HG02970 (cell line): ENCODE results near the gene ARSA.

Experiments
- ATAC-seq: cut with Tn5 transposase; IDR thresholded peaks from one replicate; pipeline ENCODE4 v1.9.1; 2021; ENCODE audit warnings: mild to moderate bottlenecking, moderate library complexity, moderate number of reproducible peaks; ENCODE audit not compliant: unreplicated experiment, low FRiP score

ARSA gene

GRCh38 chr22:50606165-50606945 is 21.6 kb downstream of the ARSA start:
- no peak for ATAC-seq

- no peak for ATAC-seq
Measured at GRCh38 chr22:50605613-50606074, 22.3 kb downstream of the ARSA start.

GRCh38 chr22:50605002-50605612 is 22.8 kb downstream of the ARSA start:
- no peak for ATAC-seq

- ATAC-seq, result no peak
Measured at GRCh38 chr22:50604256-50605001, 23.5 kb downstream of the ARSA start.

GRCh38 chr22:50603511-50604255 is 24.3 kb downstream of the ARSA start:
- no peak for ATAC-seq

- ATAC-seq, result no peak
Measured at GRCh38 chr22:50602338-50602700, 25.6 kb downstream of the ARSA start.

GRCh38 chr22:50601669-50602337 is 26.1 kb downstream of the ARSA start:
- no peak for ATAC-seq

GRCh38 chr22:50600967-50601668 is 26.8 kb downstream of the ARSA start:
- no peak for ATAC-seq

GRCh38 chr22:50600538-50600937 is 27.4 kb downstream of the ARSA start, which contains the start of gene MAPK8IP2:
TSS of gene MAPK8IP2 (plus strand) at chr22:50600793. CDS start at chr22:50600819, 26 bp downstream.
- no peak for ATAC-seq

- no peak for ATAC-seq
Measured at GRCh38 chr22:50599816-50600455, 28.0 kb downstream of the ARSA start.

GRCh38 chr22:50597097-50597496 is 30.9 kb downstream of the ARSA start:
- ATAC-seq, result no peak

GRCh38 chr22:50595189-50595588 is 32.8 kb downstream of the ARSA start:
- no peak for ATAC-seq

GRCh38 chr22:50587407-50587806 is 40.5 kb downstream of the ARSA start:
- no peak for ATAC-seq

GRCh38 chr22:50586416-50586815 is 41.5 kb downstream of the ARSA start:
- ATAC-seq, result no peak

GRCh38 chr22:50585781-50586180 is 42.2 kb downstream of the ARSA start:
- ATAC-seq, result no peak

- no peak for ATAC-seq
Measured at GRCh38 chr22:50585238-50585637, 42.7 kb downstream of the ARSA start.

GRCh38 chr22:50584106-50585096 is 43.6 kb downstream of the ARSA start:
- ATAC-seq, result no peak
